HG03460 (cell line): ENCODE results near the gene PDGFA.

ENCODE experiments used
- ATAC-seq: cut with Tn5 transposase; IDR thresholded peaks from one replicate; pipeline ENCODE4 v1.9.1; 2021; ENCODE audit not compliant: unreplicated experiment

The PDGFA gene

DNA sequence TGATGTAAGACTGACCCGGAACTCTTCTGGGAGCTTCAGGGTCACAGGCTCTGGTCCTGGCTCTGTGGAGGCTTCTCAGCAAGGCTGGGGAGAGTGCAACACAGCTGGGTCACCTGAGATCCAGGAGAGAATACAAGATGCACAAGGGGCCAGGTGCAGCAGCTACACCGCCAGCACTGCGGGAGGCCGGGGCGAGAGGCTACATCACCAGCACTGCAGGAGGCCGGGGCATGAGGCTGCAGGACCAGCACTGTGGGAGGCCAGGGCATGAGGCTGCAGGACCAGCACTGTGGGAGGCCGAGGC lies 44.3 kb downstream of the PDGFA start:
- no peak for ATAC-seq

DNA sequence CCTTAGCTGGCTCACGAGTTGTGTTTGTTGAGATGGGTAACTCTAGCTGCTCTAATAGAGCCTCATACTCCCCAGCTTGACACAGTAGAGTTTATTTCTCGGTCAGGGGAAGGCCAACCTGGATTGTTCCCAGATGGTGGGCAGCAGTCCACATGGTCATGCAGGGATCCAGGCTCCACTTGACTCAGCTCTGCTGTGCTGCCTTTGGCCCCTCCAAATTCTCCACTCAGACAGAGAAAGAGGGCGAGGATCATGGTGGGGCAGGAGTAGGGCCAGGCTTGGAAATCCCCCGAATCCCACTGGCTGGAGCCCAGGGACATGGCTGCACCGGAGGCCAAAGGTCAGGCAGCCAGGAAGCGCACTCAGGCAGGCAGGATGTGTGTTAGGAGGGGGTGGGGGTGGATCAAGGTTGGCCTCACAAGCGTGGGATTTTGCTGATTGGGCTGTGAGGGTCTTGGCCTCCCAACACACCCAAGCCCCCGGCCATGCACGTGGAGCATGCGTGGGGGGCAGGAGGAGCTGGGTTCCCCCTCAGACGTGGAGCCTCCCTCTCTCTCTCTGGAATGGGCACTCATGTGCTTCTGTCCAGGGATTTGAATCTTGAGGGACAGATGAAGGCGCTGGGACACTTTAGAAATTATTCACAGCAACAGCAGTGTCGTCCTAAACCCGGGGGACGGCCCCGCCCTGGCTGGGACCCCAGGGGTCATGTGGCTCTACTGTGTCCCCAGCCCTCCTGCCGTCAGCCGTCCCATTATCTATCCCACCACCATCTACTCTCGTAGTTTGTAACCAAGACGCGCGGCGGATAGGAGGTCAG lies 44.8 kb downstream of the PDGFA start:
- no peak for ATAC-seq

DNA sequence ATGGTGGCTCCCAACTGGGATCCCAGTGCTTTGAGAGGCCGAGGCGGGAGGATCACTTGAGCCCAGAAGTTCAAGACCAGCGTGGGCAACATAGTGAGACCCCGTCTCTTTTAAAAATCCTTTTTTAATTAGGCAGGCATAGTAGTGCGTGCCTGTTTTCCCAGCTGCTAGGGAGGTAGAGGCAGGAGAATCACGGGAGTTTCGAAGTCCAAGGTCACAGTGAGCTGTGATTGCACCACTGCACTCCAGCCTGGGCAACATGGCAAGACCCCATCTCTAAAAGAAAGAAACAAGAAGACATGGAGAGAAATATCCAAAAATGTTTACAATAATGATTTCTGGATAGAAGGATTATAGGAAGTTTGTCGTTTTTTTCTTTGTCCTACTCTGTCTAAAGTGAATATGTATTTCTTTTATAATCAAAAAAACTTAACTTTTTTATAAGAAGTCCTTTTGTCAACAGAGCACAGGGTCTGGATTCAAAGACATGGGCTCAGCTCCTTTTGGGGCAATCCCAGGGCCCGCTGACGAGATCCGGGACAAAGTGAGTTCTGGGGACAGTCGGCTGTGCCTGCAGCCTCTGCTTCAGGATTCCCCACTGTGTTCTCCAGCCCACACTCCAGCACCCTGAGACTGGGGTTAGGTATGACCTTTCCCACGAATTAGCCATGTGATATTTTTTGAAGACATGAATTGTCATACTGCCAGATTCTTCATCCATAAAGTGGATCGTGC lies 45.6 kb downstream of the PDGFA start:
- no peak for ATAC-seq

DNA sequence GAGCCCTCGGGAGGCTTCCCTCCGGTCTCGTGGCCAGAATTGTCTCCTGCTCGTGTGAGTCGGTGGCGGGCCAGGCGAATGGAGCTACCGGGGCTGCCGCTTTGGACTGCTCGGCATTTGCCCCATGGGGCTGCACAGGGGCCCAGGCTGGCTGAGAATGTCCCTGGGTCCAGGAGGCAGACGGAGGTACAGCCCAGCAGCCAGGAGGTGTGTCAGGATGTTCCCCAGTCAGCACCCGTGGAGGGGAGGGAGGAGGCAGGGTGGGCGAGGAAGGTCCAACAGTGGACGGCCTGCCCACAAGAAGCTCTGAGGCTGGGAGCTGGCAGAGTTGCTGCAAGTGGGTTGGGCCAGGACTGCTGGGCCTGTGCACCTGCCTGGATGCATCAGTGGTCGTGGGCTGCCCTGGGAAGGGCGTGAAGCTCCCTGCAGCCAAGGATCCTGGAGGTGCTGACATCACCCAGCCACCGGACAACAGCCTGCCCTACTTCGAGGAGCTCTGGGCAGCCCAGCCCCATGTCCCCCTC lies 46.4 kb downstream of the PDGFA start:
- no peak for ATAC-seq

DNA sequence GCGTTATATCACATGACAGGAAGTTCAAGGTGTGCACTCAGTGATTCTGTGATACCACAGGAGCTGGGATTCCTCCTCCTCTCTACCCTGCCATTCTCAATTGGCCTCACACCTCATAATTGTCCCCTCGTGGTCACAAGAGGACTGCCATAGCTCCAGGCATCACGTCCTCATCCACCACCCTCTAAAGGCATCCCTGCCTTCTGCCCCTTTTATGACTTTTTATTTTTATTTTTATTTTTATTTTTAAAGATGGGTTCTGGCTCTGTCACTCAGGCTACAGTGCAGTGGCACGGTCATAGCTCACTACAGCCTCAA lies 47.0 kb downstream of the PDGFA start:
- no peak for ATAC-seq

DNA sequence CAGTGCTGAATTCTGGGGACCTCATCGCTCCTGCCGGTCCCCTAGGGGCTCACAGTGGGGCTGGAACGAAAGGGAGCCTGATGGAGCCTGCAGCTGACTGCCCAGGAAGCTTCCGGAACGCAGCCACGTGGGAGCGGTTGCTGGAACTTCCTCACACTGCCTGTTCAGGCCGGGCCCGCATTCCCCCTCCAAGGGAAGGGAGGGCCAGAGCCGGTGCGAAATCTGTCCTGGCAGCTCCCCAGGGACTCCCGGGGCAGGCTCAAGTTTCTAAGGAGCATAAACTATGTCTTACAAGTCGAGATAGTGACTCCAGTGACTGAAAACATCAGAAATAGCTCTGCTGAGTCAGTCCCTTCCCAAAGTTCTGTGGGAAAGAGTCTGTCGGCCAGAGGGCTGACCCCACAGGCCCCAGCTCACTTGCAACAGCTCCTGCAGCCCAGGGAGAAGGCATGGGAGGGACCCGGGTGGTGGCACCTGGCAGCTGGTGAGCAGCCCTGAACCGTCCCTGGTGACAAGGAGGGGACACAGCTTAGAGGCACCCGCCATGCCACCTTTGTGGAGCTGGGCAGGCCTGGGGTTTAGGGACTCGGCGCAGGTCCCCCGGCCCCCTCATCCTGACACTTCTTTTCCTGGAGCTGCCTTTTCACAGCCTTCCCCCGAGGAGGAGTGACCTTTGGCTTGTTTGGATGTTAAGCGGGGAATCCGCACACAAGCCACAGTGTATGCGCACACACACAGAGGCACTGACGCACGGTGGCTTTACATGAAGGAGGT lies 47.6 kb downstream of the PDGFA start:
- no peak for ATAC-seq

DNA sequence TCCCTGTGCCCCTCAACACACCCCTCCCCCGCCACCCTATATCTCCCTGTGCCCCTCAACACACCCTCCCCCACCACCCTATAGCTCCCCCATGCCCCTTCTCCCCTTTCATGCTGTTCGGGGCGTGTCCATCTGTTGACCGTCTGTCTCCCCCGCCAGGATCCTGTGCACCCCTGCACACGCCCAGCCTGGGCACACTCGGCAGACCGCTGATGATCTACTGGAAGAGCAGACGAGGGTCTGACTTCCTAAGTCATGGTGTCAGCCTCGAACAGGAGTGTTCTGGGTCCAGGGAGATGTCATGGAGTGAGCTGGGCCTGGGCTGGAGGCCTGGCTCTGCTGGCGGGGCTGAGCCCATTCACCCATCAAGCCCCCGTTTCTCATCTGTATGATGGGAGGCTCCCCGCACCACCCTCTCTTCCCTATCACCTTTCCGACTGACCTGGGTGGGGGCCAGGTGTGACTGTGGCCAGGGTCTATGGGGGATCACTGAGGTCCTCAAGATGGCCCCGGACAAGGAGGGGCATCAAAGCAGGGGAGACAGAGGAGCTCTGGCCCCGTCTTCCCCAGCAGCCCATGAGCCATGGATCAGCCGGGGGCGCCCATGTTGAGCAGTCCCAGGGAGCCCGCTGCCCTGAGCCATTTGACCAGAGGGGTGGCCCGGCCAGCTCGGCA lies 48.3 kb downstream of the PDGFA start:
- ATAC-seq = no peak

DNA sequence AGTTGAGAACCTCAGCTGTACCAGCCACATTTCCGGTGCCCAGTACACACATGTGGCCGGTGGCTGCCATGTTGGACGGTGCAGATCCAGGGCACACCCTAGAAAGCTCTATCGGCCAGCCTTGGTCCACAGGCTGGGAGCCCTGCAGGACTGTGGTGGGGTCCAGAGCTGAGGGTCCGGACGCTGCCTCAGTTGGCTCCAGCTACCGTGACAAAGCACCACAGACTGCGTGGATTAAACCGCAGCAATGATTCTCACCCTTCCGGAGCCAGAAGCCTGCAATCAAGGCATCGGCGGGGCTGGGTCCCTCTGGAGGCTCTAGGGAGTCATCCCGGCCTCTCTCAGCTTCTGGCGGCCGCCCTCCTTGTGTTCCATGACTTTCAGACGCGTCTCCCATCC lies 50.1 kb downstream of the PDGFA start:
- no peak for ATAC-seq

DNA sequence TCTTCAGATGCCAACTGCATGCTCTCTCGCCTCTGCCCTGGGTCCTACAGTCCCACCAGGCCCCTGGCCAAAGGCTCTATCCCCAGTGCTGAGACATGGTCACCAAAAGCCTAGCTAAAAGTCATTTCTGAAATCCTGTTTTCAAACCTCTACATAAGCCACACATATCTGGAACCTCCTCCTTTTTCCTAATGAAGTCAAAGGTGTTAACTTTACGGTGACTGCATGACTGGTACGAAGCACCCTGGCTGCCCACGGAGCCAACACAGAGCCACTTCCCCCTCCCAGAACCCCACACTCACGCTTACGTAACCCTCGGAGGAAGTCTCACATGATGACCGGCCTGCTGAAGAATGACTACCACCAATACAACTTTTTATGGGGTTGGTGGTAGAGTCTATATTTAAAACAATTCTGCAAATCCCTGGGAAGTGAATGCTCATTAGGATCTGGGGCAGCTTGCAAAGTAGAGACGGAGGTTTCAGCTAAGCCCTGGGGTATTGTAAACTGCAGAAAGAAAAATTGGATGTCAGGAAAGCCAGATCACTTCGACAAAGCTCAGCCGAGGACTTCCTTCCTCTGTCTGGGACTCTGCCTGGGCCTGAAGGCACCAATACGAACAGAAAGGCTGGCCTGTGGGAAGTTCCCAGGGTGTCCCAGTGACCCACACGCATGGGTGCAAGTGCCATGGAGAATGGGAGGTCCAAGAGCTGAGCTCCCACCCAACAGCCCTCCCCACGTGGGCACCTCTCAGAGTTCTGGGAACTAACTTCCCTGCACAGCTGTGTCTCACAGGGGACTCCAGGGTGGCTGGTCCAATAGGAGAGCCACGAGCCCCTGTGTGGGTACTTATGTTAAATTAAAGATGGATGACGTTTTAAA lies 50.7 kb downstream of the PDGFA start:
- ATAC-seq = no peak

DNA sequence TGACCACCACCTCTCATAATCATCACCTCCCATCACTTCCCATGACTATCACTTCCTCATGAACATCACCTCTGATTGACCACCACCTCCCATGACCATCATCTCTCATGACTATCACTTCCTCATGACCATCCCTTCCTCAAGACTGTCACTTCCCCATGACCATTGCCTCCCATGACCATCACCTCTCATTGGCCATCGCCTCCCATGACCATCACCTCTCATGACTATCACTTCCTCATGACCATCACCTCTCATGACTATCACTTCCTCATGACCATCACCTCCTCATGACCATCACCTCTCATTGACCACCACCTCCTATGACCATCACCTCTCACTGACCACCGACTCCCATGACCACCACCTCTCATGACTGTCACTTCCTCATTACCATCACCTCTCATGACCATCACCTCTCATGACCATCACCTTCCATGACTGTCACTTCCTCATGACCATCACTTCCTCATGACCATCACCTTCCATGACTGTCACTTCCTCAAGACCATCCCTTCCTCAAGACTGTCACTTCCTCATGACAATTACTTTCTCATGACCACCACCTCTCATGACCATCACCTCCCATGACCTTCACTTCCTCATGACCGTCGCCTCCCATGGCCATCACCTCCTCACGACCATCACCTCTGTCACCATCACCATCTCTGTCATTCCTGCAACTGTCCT lies 51.6 kb downstream of the PDGFA start:
- ATAC-seq = no peak

DNA sequence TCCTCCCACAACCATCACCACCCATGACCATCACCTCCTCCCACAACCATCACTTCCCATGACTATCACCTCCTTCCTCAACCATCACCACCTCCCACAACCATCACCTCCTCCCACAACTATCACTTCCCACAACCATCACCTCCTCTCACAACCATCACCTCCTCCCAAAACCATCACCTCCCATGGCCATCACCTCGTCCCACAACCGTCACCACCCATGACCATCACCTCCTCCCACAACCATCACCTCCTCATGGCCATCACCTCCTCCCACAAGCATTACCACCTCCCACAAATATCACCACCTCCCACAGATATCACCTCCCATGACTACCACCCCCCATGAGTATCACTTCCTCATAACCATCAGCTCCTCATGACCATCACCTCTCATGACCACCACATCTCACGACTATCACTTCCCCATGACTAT lies 52.2 kb downstream of the PDGFA start:
- ATAC-seq = no peak

DNA sequence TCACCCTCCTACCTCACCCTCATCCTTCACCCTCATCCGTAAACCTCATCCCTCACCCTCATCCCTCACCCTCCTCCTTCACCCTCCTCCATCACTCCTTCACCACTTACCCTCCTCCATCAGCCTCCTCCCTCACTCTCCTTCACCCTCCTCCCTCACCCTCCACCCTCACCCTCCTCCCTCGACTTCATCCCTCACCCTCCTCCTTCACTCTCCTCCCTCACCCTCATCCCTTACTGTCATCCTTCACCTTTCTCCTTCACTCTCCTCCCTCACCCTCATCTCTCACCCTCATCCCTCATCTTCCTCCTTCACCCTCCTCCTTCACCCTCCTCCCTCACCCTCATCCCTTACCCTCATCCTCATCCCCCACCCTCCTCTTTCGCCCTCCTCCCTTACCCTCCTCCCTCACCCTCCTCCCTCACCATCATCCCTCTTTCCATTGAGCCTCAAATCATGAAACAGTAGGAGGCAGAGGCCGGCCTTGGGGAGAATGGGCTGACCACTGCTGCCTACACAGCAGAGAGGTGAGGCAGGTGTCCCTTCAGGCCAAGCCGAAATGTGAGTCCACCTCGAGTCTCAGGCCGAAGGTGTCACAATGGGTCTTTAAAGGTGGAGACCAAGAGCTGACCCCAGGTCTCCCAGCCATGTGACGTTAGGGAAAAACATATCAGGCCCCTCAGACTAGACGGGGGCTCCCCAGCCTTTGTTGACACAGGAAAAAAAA lies 53.0 kb downstream of the PDGFA start:
- ATAC-seq = no peak

DNA sequence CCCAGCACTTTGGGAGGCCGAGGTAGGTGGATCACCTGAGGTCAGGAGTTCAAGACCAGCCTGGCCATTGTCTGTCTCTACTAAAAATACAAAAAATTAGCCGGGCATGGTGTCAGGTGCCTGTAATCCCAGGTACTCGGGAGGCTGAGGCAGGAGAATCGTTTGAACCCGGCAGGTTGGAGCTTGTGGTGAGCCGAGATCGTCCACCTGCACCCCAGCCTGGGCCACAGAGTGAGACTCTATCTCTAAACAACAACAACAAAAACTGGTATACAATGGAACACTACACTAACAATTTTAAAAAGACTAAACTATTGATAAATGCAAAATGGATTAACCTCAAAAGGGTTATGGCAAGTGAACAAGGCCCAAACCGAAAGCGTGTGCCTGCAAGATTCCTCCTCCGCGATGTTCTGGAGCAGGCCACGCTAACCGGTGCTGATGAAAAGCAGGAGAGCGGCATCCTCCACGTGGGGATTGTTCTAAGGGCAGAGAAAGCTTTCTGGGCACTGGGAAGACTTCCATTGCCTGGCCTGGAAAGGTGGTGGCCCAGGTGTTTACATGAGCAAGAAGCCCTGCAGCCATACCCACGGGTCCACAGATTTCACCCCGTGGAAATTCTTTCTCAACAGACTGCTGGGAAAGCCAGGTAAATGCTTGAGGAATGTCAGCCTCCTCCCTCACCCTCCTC lies 53.8 kb downstream of the PDGFA start:
- no peak for ATAC-seq

DNA sequence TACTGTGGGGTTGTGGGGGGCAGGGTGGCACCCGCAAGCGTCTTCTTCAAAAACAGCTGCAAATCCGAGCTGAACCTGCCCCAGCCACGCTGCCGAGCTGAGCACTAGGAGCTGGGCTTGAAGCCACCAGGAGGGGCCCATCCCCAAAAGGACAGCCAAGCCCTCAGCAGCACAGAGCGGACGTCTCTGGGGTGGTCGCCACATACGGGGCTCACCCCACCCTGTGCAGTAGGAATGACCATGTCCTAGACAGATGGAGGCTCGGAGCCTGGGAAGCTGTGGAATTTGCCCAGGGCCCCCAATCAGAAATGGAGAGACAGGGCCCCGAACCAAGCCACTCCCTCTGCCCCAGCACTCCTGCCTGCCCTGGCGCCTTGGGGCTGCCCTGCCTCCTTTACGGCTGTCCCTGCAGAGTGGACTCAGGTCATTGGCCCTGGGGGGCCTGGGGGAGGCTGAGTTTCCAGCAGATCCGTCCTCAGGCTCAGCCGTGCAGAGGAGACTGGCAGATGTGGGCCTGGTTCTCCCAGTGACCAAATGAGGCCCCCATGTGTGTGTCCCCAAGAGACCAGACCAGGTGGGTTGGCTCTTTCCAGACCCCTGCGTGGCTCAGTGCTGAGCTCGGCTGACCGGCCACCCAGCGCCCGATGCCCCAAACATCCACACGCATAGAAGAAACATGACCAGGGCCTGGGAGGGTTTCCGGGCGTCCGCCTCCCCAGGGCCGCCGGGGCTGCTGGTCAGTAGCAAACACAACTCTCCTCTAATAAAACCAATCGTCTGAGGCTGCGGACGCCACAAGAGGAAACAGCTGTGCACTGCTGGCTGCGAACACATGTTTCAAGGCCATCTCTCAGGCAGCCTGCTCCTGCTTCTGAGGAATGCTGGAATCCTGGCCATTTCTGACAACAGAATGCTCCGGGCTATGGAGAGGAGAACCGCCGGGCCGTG lies 54.9 kb downstream of the PDGFA start:
- ATAC-seq = no peak

DNA sequence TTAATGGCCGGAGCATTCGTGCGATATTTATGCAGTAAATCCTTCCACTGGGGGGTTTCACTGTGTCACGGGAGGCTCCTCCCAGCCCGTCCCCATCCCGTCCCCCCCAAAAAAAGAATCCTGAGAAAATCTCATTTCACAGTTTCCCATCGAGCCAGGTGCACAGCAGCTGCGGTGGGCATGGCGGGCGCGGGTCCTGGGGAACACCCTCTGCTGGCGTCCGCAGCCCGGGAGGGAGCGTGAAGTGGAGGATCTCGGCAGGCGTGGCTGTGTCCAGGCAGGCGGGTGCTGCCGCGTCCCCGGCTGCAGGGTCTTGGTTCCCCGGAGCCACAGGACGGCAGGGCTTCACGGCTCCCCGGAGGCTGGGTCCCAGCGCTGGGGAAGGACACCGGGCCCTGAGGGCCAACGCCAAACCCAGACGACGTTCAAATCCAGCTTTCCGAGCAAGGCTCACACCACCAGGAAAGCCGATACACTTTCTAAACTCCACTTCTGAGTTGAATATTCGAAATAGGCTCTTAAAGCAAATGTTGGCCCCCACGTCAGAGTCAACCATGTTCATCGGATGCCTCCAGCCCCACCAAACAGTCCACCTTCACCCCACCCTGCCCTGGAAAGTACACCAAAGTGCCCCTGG lies 55.7 kb downstream of the PDGFA start:
- no peak for ATAC-seq

DNA sequence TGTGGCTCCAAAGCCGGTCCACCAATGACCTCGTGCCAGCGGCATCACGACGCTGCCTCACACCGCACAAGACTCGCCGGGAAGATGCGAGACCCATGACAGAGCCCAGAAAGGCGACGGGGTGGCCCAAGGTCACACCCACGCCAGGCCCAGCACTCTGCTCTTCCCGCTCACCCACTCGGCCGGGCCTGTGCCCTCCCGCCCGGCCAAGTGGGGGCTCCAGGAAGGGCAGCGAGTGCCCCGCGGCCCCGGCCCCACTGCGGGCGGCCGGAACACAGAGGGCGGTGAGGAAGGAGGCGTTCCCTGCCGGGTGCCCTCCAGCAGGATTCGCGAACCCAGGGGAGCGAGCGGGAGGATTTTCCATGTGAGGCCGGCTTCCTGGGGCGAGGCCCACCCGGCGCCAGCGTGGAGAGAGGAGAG lies 56.3 kb downstream of the PDGFA start:
- no peak for ATAC-seq
